ENCODE results near the gene PAAF1.

DNA sequence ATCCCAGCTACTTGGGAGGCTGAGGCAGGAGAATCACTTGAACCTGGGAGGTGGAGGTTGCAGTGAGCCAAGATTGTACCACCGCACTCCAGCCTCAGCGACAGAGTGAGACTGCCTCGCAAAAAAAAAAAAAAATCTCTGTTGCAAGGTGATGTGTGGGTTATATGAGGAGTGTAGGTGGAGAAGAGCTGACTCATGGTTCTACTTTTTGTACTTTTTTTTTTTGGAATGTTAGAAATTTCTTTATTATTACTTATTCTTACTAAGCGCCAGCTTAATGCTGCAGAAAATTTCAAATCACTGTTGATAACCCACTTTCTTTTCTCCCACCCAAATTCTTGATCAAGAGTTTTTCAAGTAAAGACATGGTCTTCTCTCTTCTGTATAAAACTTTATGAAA is 44.4 kb downstream of the PAAF1 start:
- TF ChIP-seq, protein P1, sequence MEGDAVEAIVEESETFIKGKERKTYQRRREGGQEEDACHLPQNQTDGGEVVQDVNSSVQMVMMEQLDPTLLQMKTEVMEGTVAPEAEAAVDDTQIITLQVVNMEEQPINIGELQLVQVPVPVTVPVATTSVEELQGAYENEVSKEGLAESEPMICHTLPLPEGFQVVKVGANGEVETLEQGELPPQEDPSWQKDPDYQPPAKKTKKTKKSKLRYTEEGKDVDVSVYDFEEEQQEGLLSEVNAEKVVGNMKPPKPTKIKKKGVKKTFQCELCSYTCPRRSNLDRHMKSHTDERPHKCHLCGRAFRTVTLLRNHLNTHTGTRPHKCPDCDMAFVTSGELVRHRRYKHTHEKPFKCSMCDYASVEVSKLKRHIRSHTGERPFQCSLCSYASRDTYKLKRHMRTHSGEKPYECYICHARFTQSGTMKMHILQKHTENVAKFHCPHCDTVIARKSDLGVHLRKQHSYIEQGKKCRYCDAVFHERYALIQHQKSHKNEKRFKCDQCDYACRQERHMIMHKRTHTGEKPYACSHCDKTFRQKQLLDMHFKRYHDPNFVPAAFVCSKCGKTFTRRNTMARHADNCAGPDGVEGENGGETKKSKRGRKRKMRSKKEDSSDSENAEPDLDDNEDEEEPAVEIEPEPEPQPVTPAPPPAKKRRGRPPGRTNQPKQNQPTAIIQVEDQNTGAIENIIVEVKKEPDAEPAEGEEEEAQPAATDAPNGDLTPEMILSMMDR (IDR thresholded peaks at IDR 0.05) = no peak
- TF ChIP-seq POLR2A (IDR thresholded peaks at IDR 0.05) = no peak
